ENCODE measurements around the gene SLC7A10. TPM values are rescaled to one million over a fixed set of nuclear protein-coding genes. Genes with fewer than 3 reads are reported as not detected.
"Not testable (repeated sequence)": the region's sequence is repeated elsewhere in the genome, so short reads cannot be mapped to it uniquely, and the experiment has no call there.

The SLC7A10 gene
- total RNA-seq, 1 experiment from 2014 or later, result not detected

GRCh38 chr19:33202546-33203507, 22.8 kb downstream of the SLC7A10 start:
- no peak for DNase-seq (ENCODE audit: low read depth)

GRCh38 chr19:33201886-33202545, 23.6 kb downstream of the SLC7A10 start:
- no peak for DNase-seq (ENCODE audit: low read depth)

- no peak for DNase-seq (ENCODE audit: low read depth)
These were observed 24.2 kb downstream of the SLC7A10 start for GRCh38 chr19:33201473-33201872.

GRCh38 chr19:33199441-33200265, 26.0 kb downstream of the SLC7A10 start:
- DNase-seq (ENCODE audit: low read depth), result no peak

GRCh38 chr19:33198169-33198568, 27.5 kb downstream of the SLC7A10 start:
- DNase-seq (ENCODE audit: low read depth), result no peak

GRCh38 chr19:33197591-33198000, 28.1 kb downstream of the SLC7A10 start:
- no peak for DNase-seq (ENCODE audit: low read depth)

- DNase-seq (ENCODE audit: low read depth), result no peak
These were observed 29.0 kb downstream of the SLC7A10 start for GRCh38 chr19:33196446-33197193.

GRCh38 chr19:33195645-33196347, 29.9 kb downstream of the SLC7A10 start:
- no peak for DNase-seq (ENCODE audit: low read depth)

- DNase-seq (ENCODE audit: low read depth), result peak; percentile 62
These were observed 30.6 kb downstream of the SLC7A10 start for GRCh38 chr19:33194886-33195644.

GRCh38 chr19:33194532-33194885, 31.1 kb downstream of the SLC7A10 start:
- DNase-seq (ENCODE audit: low read depth), result no peak

- no peak for DNase-seq (ENCODE audit: low read depth)
These were observed 31.7 kb downstream of the SLC7A10 start, which contains the start of gene LRP3 for GRCh38 chr19:33193865-33194362. Gene LRP3, plus strand, starts transcription at chr19:33194330. Its CDS starts 456 bp downstream, at chr19:33194786.

GRCh38 chr19:33193269-33193864, 32.3 kb downstream of the SLC7A10 start:
- DNase-seq (ENCODE audit: low read depth), result no peak

- no peak for DNase-seq (ENCODE audit: low read depth)
These were observed 33.6 kb downstream of the SLC7A10 start for GRCh38 chr19:33192010-33192409.

- DNase-seq (ENCODE audit: low read depth), result no peak
These were observed 34.1 kb downstream of the SLC7A10 start for GRCh38 chr19:33191501-33191900.

- not testable (repeated sequence) for DNase-seq (ENCODE audit: low read depth)
These were observed 34.6 kb downstream of the SLC7A10 start for GRCh38 chr19:33191092-33191491.

GRCh38 chr19:33189453-33189852, 36.2 kb downstream of the SLC7A10 start:
- DNase-seq (ENCODE audit: low read depth), result no peak

- no peak for DNase-seq (ENCODE audit: low read depth)
These were observed 38.5 kb downstream of the SLC7A10 start for GRCh38 chr19:33187183-33187540.

GRCh38 chr19:33186431-33187182, 39.0 kb downstream of the SLC7A10 start:
- DNase-seq (ENCODE audit: low read depth), result no peak
